ENCODE results near the gene TCEA2. TPM values are rescaled to one million over a fixed set of nuclear protein-coding genes. Genes with fewer than 3 reads are reported as not detected.

TCEA2 gene
- total and polyA plus RNA-seq, 11 donors = 19.2 to 52.1 (median 42.6) TPM

- Histone ChIP-seq H3K36me3 (peaks cover 0 to 70% (median 61%) of the 10 kb centered on the region in 9 donors), H3K4me1 (peaks cover 0 to 30% (median 7%) of the 10 kb centered on the region in 12 donors), H3K27ac (peak overlapping the region in 1 of 12 donors; percentile 43), H3K4me3 (no peak overlapping the region), H3K9me3 (no peaks in the 10 kb centered on the region), H3K27me3 (peaks cover 0 to 22% (median 9%) of the 10 kb centered on the region in 9 donors)
- TF ChIP-seq POLR2A (IDR thresholded peaks at IDR 0.05) = no peak
- peak in 1 of 5 donors; percentile 33 for DNase-seq
- ATAC-seq = no peak
- intact Hi-C loops (cut with DNase I) = loop anchor here in 3 of 10 donors (5.0 to 10.0 kb wide), 3 partner anchors 48 to 82 kb away; partner anchors contain the start of gene PRPF6 (in 2 of the 3)
- WGBS, 4 donors = 85 to 93% (median 91%) methylated on average over 28 to 31 of the region's 31 CpGs
These were observed 30.0 kb upstream of the TCEA2 start for GRCh38 chr20:64032706-64033624.

- intact Hi-C loops (cut with DNase I) = loop anchor here in 3 of 10 donors (5.0 to 10.0 kb wide), 3 partner anchors 49 to 81 kb away; partner anchors contain the start of gene PRPF6 (in 2 of the 3)
- peak in 3 of 5 donors; percentile 59 to 75 (median 72) for DNase-seq
- no peak overlapping the region for H3K4me3 ChIP-seq
- TF ChIP-seq CTCF (IDR thresholded peaks at IDR 0.05) (no peak), POLR2A (IDR thresholded peaks at IDR 0.05) (no peak)
- peak in 3 of 4 donors; percentile 30 to 71 (median 63) for ATAC-seq
- H3K27ac ChIP-seq = peak overlapping the region in 1 of 12 donors; percentile 55
- WGBS, 4 donors = 70 to 74% (median 72%) methylated on average over 4 to 11 of the region's 11 CpGs
- peaks cover 0 to 60% (median 50%) of the 10 kb centered on the region in 9 donors for H3K36me3 ChIP-seq
- peaks cover 0 to 32% (median 17%) of the 10 kb centered on the region in 9 donors for H3K27me3 ChIP-seq
- peaks cover 0 to 41% (median 12%) of the 10 kb centered on the region in 12 donors for H3K4me1 ChIP-seq
- H3K9me3 ChIP-seq = no peaks in the 10 kb centered on the region
These were observed 29.0 kb upstream of the TCEA2 start for GRCh38 chr20:64033981-64034493.

GRCh38 chr20:64035066-64035932 lies 27.7 kb upstream of the TCEA2 start:
- TF ChIP-seq POLR2A (IDR thresholded peaks at IDR 0.05) = no peak
- TF ChIP-seq CTCF (IDR thresholded peaks at IDR 0.05) = no peak
- 83 to 97% (median 86%) methylated on average over 11 to 17 of the region's 17 CpGs for WGBS, 4 donors
- Histone ChIP-seq H3K9me3 (no peaks in the 10 kb centered on the region), H3K27ac (peak overlapping the region in 1 of 12 donors; percentile 55), H3K27me3 (peaks cover 0 to 42% (median 25%) of the 10 kb centered on the region in 9 donors), H3K36me3 (peaks cover 0 to 47% (median 38%) of the 10 kb centered on the region in 9 donors), H3K4me1 (peaks cover 2 to 52% (median 23%) of the 10 kb centered on the region in 12 donors), H3K4me3 (no peak overlapping the region)
- DNase-seq (no peak), ATAC-seq (no peak)
- intact Hi-C loops (cut with DNase I) = loop anchor here in 8 of 10 donors (5.0 to 10.0 kb wide), 4 partner anchors 50 to 87 kb away; partner anchors contain the start of gene PRPF6 (in 4 of the 8)

GRCh38 chr20:64035933-64036345 lies 27.1 kb upstream of the TCEA2 start, which contains the start of gene C20orf204:
TSS of gene C20orf204 (plus strand) at chr20:64036182. CDS start at chr20:64036324, 142 bp downstream.
- Histone ChIP-seq H3K27ac (peak within 1 kb of the TSS in 1 of 12 donors; percentile 55), H3K36me3 (peaks cover 0 to 41% (median 31%) of the 10 kb centered on the region in 9 donors), H3K9me3 (no peaks in the 10 kb centered on the region), H3K4me3 (no peak within 1 kb of the TSS), H3K27me3 (peaks cover 0 to 47% (median 30%) of the 10 kb centered on the region in 9 donors), H3K4me1 (peaks cover 2 to 58% (median 27%) of the 10 kb centered on the region in 12 donors)
- no peak for TF ChIP-seq POLR2A (IDR thresholded peaks at IDR 0.05)
- no peak for TF ChIP-seq CTCF (IDR thresholded peaks at IDR 0.05)
- ATAC-seq (no peak), DNase-seq (no peak)
- intact Hi-C loops (cut with DNase I) = loop anchor here in 8 of 10 donors (5.0 to 10.0 kb wide), 4 partner anchors 51 to 86 kb away; partner anchors contain the start of gene PRPF6 (in 4 of the 8)
- 60 to 84% (median 83%) methylated on average over 5 to 10 of the region's 10 CpGs for WGBS, 4 donors
